Measurements from ENCODE around the gene MED25.

Gene MED25

DNA sequence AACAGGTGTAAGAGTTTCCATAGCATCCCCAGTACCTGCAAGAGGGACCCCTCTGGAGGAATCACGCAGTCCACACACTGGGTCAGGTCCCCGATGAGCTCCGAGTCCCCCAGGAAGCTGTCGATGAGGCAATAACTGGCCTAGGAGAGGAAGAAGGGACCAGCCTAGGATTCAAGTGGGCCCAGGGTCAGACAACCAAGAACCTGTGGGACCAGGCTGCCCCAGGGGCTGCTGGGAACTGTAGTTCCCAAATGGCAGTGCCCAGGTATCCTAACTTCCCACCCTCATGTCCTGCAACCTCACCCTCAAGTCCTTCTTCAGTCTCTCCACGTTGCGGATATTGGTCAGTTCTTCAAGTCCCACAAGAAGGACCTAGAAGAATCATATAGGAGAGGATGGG lies 6.8 kb upstream of the MED25 start:
- TF ChIP-seq TSHZ2 (CRISPR knock-in tag; IDR thresholded peaks at IDR 0.05) (no peak), RARB (CRISPR knock-in tag; IDR thresholded peaks at IDR 0.05) (no peak), ZNF8 (CRISPR knock-in tag; IDR thresholded peaks at IDR 0.05) (no peak), ESRRG (CRISPR knock-in tag; IDR thresholded peaks at IDR 0.05) (no peak), CSDC2 (CRISPR knock-in tag; IDR thresholded peaks at IDR 0.05) (no peak), ISL1 (CRISPR knock-in tag; IDR thresholded peaks at IDR 0.05) (no peak), ZFP30 (CRISPR knock-in tag; IDR thresholded peaks at IDR 0.05) (no peak), TOX (CRISPR knock-in tag; IDR thresholded peaks at IDR 0.05; ENCODE audit: borderline replicate concordance) (no peak), ZFP3 (CRISPR knock-in tag; IDR thresholded peaks at IDR 0.05) (no peak), SNAI2 (CRISPR knock-in tag; IDR thresholded peaks at IDR 0.05) (no peak), CREB5 (CRISPR knock-in tag; IDR thresholded peaks at IDR 0.05; ENCODE audit: low read depth) (no peak), OSR1 (CRISPR knock-in tag; IDR thresholded peaks at IDR 0.05) (no peak)
- TF ChIP-seq, protein P1, sequence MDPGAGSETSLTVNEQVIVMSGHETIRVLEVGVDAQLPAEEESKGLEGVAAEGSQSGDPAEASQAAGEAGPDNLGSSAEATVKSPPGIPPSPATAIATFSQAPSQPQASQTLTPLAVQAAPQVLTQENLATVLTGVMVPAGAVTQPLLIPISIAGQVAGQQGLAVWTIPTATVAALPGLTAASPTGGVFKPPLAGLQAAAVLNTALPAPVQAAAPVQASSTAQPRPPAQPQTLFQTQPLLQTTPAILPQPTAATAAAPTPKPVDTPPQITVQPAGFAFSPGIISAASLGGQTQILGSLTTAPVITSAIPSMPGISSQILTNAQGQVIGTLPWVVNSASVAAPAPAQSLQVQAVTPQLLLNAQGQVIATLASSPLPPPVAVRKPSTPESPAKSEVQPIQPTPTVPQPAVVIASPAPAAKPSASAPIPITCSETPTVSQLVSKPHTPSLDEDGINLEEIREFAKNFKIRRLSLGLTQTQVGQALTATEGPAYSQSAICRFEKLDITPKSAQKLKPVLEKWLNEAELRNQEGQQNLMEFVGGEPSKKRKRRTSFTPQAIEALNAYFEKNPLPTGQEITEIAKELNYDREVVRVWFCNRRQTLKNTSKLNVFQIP (CRISPR knock-in tag; IDR thresholded peaks at IDR 0.05; ENCODE audit: borderline replicate concordance, low read depth): no peak
- ATAC-seq: no peak

DNA sequence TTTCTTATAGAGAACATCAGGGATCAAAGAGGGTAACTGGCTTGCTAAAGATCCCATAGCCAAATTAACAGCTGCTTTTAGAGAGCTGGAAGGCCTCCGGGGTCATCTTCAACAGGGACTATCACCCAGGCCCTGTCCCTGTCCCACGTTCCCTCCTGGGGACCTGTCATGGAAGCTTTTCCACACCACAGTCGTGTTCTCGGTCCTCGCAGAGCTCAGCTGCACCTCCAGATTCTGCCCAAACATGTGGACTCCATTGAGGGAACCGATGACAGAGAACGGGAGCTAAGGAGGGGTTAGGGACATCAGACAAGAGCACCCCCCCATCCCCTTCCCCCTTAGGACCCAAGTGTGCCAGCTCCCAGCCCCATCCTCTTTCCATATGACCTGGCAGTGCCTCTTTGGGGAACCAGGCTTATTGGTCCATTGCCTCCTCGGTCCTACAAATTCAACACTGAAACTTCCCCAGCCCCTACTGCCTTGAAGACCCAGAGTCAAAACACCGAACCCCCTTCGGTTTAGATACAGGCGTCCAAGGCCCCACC lies 5.6 kb upstream of the MED25 start:
- TF ChIP-seq PPARA (CRISPR knock-in tag; IDR thresholded peaks at IDR 0.05; ENCODE audit: borderline replicate concordance) (no peak), ARNTL (CRISPR knock-in tag; IDR thresholded peaks at IDR 0.05; ENCODE audit: borderline replicate concordance, low read depth) (no peak), ZFP3 (CRISPR knock-in tag; IDR thresholded peaks at IDR 0.05) (no peak), ZNF8 (CRISPR knock-in tag; IDR thresholded peaks at IDR 0.05) (no peak), ESRRG (CRISPR knock-in tag; IDR thresholded peaks at IDR 0.05) (no peak), TOX (CRISPR knock-in tag; IDR thresholded peaks at IDR 0.05; ENCODE audit: borderline replicate concordance) (no peak), ZNF70 (CRISPR knock-in tag; IDR thresholded peaks at IDR 0.05) (no peak), OSR1 (CRISPR knock-in tag; IDR thresholded peaks at IDR 0.05) (no peak), GLIS3 (CRISPR knock-in tag; IDR thresholded peaks at IDR 0.05) (no peak)
- TF ChIP-seq, protein P1 (CRISPR knock-in tag; IDR thresholded peaks at IDR 0.05; ENCODE audit: borderline replicate concordance, low read depth): no peak
- ATAC-seq: no peak

GRCh38 chr19:49812997-49813861 lies 4.9 kb upstream of the MED25 start, which contains the start of gene FUZ:
Gene FUZ, minus strand, starts transcription at chr19:49813292. Its CDS starts 186 bp downstream, at chr19:49813106.
- peak; percentile 73 for ATAC-seq
- TF ChIP-seq PPARA (CRISPR knock-in tag; IDR thresholded peaks at IDR 0.05; ENCODE audit: borderline replicate concordance): no peak
- no peak for TF ChIP-seq ESRRG (CRISPR knock-in tag; IDR thresholded peaks at IDR 0.05)
- TF ChIP-seq ZNF8 (CRISPR knock-in tag; IDR thresholded peaks at IDR 0.05): no peak
- TF ChIP-seq SNAI2 (CRISPR knock-in tag; IDR thresholded peaks at IDR 0.05): no peak
- no peak for TF ChIP-seq ZFP30 (CRISPR knock-in tag; IDR thresholded peaks at IDR 0.05)
- TF ChIP-seq, protein P1 (CRISPR knock-in tag; IDR thresholded peaks at IDR 0.05; ENCODE audit: borderline replicate concordance, low read depth): no peak; the same call in 1 of the 2 replicates
- TF ChIP-seq ARNTL (CRISPR knock-in tag; IDR thresholded peaks at IDR 0.05; ENCODE audit: borderline replicate concordance, low read depth): no peak
- TF ChIP-seq ZFP3 (CRISPR knock-in tag; IDR thresholded peaks at IDR 0.05): no peak
- no peak for TF ChIP-seq ZNF565 (CRISPR knock-in tag; conservative IDR thresholded peaks at IDR 0.05; ENCODE audit: low read depth)
- TF ChIP-seq ZC3H10 (CRISPR knock-in tag; IDR thresholded peaks at IDR 0.05): no peak
- no peak for TF ChIP-seq ZNF70 (CRISPR knock-in tag; IDR thresholded peaks at IDR 0.05)
